Middle frontal gyrus (tissue), 1 donor: ENCODE data around the gene UCP1.

Source experiments
- DNase-seq: peaks from one replicate; pipeline ENCODE4 v3.0.0-alpha.2; 2015; ENCODE audit warnings: low spot score; ENCODE audit errors: extremely low spot score

Gene UCP1, protein sequence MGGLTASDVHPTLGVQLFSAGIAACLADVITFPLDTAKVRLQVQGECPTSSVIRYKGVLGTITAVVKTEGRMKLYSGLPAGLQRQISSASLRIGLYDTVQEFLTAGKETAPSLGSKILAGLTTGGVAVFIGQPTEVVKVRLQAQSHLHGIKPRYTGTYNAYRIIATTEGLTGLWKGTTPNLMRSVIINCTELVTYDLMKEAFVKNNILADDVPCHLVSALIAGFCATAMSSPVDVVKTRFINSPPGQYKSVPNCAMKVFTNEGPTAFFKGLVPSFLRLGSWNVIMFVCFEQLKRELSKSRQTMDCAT

DNA sequence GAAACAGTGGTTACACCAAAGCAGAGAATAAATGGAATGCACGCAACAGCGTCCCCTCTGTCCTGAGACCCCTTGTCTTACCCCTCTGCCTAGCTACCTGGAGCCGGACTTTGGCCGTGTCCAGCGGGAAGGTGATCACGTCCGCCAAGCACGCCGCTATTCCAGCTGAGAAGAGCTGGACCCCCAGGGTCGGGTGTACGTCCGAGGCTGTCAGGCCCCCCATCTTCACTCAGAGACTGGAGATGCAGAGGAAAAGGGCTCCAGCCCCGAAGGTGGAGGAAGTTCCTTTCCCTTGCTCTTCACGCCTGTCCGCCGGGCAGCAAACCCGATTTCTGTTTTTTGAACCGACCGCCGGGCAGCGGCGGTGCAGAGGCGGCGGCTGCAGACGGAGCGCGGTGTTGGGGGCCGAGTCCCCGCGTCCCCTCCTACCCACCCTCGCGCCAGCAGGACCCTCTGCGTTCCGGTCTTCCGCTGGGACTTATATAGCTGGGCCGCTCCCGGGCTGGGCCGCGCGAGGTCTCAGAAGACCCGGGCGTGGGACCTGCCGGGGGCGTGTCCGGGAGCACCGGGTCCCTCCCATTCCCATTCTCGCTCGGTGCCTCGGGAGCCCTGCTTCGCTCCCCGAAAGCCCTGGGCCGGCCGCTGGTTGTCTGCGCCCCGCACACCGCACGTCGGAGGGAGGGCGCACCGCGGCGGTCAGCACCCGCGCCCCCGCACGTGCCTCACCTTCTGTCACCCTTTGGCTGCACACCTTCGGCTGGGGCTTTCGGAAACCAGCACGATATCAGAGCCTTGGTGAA, at the start of gene UCP1:
Gene UCP1, minus strand, starts transcription at position 455 of the 800 bp plus-strand sequence. Its CDS starts 232 bp downstream, at position 223.
- no peak for DNase-seq

DNA sequence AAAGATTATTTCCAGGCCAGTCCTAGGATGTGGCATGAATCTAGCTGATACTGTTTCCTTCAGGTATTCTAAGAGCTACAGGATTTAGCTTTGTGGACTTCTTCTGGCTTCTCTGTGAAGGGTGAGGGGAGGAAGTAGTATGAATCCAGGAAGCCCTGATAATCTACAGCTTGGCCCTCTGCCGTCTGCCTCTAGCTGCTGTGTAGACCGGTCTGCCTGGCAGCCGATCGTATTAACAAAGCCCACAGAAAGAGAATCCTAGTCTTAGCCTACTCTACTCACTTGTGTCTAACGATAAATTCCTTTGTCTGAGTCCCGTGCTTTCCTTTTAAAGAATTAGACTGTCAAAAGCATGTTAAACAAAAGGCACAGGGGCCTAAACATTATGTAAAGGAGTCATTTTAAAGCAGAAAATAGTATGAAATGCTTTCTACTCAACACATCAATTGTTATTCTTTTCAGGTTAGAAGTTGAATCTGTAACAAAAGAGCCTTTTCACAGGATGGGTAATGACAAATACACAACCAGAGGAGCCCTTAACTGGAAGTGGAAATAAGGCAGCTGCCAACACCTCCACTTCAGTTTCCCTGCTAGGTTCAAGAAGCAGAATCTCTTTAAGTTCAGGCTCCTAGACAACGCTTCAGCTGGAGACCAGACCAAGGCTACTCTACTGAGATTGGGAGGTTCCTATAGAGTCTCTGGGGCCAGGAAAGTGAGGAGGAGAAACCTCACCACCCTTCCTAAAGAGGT, 48.9 kb upstream of the UCP1 start:
- no peak for DNase-seq

DNA sequence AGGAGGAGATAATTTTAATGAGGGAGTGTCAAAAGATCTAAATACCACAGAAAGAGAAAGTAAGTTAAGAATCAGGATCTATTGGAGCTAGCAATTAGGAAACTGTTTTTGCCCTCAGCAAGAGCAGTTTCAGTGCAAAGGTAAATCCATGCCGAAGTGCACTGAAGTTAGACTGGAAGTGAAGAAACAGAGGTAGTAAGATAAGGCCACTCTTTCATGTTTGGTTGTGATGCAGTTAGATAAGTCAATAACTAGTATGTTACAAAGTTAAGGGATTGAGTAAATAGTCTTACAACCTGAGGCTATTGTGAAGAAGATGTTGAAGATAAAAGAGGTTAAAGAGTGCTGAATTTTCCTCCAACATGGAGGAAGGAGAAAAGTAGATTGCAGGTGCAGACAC, 46.7 kb upstream of the UCP1 start:
- DNase-seq = no peak

DNA sequence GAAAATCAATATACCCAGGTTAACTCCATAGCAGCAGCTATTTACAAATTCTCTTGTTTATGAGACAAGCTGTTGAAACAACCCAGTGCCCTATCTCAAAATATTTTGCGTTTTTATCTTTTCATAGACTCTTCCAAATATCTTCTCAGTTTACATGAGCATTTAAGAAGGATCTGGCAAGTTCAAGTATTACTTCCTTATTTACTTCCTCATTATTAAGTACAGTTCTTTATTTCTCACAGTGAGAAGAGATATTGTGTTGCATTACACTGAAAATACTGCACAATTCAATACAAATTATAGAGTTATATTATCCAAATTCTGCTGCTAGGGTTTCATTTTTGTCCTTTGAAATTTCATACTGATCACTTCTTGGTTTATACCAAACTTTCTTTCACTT, 43.6 kb upstream of the UCP1 start:
- no peak for DNase-seq

DNA sequence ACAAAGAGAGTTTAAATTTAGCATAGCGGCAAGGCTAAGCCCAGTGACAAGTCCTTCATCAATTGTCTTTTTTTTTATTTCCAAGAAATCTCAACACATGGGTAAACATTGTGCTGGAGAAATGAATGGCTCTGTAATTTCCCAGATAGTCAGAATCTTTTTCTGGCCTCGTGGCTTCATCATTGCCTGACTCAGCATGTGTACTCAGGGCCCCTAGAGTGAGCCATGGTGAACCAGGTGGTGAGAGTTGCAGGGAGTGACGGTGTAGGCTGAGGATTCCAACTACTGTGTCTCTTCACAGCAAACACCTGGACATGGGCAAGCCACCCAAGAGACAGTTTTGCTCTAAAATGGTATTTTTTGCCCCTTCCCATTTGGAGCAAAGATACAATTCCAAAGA, 43.1 kb upstream of the UCP1 start:
- no peak for DNase-seq

- DNase-seq = peak; percentile 16
Observed at GRCh38 chr4:140609548-140610425, 41.0 kb upstream of the UCP1 start.

GRCh38 chr4:140607852-140608251, 39.1 kb upstream of the UCP1 start:
- DNase-seq = no peak

GRCh38 chr4:140604544-140604943, 35.8 kb upstream of the UCP1 start:
- no peak for DNase-seq

- DNase-seq = no peak
Observed at GRCh38 chr4:140603286-140603685, 34.5 kb upstream of the UCP1 start.

- DNase-seq = no peak
Observed at GRCh38 chr4:140602714-140603113, 34.0 kb upstream of the UCP1 start.

GRCh38 chr4:140600408-140600807, 31.6 kb upstream of the UCP1 start:
- DNase-seq = no peak

- no peak for DNase-seq
Observed at GRCh38 chr4:140595065-140595464, 26.3 kb upstream of the UCP1 start.

DNA sequence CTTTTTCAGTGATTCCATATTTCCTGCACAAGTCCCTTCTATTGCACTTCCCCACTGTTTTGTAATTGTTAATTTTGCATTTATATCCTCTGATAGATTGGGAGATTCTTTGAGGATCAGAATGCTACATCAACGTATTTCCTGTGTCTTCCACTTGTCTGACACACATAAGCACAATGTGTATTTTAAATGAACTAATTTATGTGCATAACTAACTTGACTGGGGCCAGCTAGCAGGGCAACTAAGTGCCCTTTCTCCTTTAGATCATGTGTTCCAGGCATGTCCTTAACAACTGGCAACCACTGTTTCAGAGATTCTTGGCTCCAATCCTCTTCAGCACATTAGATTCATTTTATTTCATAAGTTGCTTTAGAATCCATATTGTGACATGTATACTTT, 15.7 kb upstream of the UCP1 start:
- no peak for DNase-seq

DNA sequence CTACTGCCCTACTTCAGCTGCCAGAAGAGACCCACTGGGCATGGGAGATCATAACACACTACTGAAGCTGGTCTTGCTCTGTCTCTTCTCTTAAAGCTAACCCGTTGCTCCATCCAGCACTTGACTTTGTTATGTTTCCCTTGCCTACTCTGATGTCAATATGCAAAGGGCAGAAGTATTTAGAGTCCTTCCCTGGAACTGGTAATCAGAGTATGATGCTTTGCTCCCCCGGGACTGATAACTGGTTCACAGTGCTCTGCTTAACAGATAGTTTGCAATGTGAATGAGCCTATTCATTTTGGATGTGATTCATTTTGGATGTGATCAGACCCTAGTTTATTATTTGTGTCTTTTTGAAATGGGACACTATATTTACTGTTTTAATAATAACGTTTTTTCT, 12.3 kb upstream of the UCP1 start:
- no peak for DNase-seq

DNA sequence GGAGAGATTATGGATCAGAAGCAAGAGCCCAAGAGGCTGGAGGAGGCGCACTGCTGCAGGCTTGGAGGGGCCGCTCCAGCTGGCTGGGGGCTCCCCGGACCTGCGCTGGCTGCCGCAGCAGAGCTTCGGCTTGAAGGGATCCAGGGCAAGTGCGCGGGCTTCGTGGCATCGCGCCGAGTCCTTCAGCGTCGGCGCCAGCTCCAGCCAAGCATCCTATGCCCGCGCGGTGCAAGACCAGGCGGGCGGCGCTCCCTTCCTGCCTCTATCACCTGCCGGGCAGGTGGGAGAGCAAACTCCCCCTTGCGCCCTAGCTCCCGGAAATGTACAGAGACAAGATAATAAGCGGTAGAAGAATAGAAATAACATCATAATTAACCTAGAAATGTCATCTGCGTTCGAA, 10.5 kb upstream of the UCP1 start:
- no peak for DNase-seq

DNA sequence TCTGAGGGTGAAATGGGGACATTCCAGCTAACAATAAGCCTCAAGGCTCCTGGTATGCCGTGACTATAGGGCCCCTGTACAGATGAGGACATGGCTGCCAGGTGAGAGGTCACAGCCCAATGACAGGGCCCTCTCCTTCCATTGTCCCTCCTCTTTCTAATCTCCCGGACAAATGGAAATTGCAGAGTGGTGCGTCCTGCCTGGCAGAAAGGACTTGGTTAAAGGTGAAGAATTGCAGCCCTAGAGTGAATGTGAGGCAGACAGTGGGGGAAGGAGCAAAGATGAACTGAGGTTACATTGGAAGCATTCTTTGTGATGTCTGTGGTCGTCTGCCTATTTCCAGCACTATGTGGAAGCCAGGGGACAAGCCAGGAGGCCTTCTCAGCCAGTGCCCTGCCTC, 6.7 kb upstream of the UCP1 start:
- no peak for DNase-seq

GRCh38 chr4:140571620-140572019, 2.9 kb upstream of the UCP1 start:
- DNase-seq = no peak

DNA sequence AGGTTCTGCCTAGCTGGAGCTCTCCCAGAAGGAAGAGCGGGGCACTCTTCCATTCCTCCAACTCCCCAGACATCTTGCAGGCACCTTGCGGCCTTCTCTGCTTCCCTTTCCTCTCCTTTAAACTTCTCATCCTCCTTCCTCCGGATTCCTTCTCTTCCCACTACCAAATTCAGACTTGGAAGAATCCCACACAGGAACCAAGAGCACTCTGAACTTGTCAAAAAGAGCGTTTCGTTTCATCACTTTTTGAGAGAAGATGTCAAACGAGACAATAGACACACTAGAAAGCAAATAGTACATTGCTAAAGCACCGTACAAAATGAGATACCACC, 512 bp upstream of the UCP1 start:
- no peak for DNase-seq

GRCh38 chr4:140559696-140560095, 9.1 kb downstream of the UCP1 start:
- no peak for DNase-seq

DNA sequence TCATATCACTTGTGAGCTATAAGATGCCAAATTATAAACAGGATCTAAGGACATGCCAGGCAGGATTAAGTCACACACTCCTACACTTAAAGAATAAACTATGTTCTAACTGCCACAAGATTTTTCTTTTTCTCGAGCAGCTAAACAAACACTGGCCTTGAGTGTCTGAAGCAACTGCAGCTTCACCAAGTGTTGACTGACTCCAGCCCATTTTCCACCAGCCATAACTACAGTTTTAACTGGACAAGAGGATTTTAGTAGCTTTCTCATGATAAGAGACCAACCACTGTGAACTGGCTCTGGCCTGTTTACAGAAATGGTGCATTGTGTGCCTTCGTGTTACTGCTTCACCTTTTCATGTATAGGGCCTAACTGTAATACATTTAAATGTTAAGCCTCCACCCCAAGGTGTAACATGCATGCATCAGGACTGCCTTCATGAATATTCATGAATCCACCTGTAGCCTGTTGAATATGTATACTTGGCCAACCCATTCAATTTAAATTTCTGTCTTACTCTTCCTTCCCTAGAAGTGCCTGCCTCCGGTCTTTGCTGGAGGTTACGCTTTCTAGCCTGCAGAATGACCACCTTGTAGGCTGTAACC, 10.8 kb downstream of the UCP1 start:
- no peak for DNase-seq
